HEK293T (cell line): ENCODE results near the gene GPR18.

Experiments
- ARNT ChIP-seq: fragments of 450-650 bp; IDR thresholded peaks from 2 replicates; pipeline ENCODE4 v1.6.1; 2017; ENCODE audit warnings: mild to moderate bottlenecking
- BHLHE40 ChIP-seq: fragments of 450-650 bp; IDR thresholded peaks from 2 replicates; pipeline ENCODE4 v1.6.1; 2016; ENCODE audit warnings: mild to moderate bottlenecking, moderate library complexity, borderline replicate concordance
- ELF4 ChIP-seq: fragments of 450-650 bp; IDR thresholded peaks from 2 replicates; pipeline ENCODE4 v1.6.1; 2017; ENCODE audit warnings: antibody characterized with exemption
- FOXA1 ChIP-seq: fragments of 450-650 bp; IDR thresholded peaks from 2 replicates; pipeline ENCODE4 v1.6.1; 2016; ENCODE audit warnings: mild to moderate bottlenecking
- SP1 ChIP-seq: fragments of 450-650 bp; IDR thresholded peaks from 2 replicates; pipeline ENCODE4 v1.6.1; 2017
- TARDBP ChIP-seq: fragments of 450-650 bp; IDR thresholded peaks from 2 replicates; pipeline ENCODE4 v1.6.1; 2016

- TF ChIP-seq BHLHE40 (no peak), TARDBP (no peak), FOXA1 (no peak), ELF4 (no peak), ARNT (no peak), SP1 (no peak)
Measured at GRCh38 chr13:99251921-99252320, 6.3 kb downstream of the GPR18 start.
